Osteoblast (primary cell): Measurements from ENCODE around the gene GNPTAB. TPM values are rescaled to one million over a fixed set of nuclear protein-coding genes. Genes with fewer than 3 reads are reported as not detected.

Experiments used
- DNase-seq: peaks from one replicate; pipeline ENCODE4 v3.0.0; 2011; ENCODE audit warnings: low spot score, mixed read lengths; ENCODE audit not compliant: insufficient read length; ENCODE audit errors: missing footprints
- H2AFZ ChIP-seq: 2 replicates; pipeline ENCODE4 v1.6.0; 2011; ENCODE audit warnings: mild to moderate bottlenecking, low read length
- H3K27ac ChIP-seq: 2 replicates; pipeline ENCODE4 v1.5.1; 2011; ENCODE audit warnings: mild to moderate bottlenecking, low read depth, low read length, moderate library complexity
- H3K27me3 ChIP-seq: 2 replicates; pipeline ENCODE4 v1.6.0; 2012; ENCODE audit warnings: mild to moderate bottlenecking, control low read depth, inconsistent platforms, low read length, moderate library complexity; ENCODE audit not compliant: insufficient read depth
- H3K36me3 ChIP-seq: 2 replicates; pipeline ENCODE4 v1.5.1; 2011; ENCODE audit warnings: mild to moderate bottlenecking, low read length, control low read depth, moderate library complexity; ENCODE audit not compliant: insufficient read depth
- H3K4me1 ChIP-seq: 2 replicates; pipeline ENCODE4 v1.5.1; 2011; ENCODE audit warnings: mild to moderate bottlenecking, low read length, control low read depth, moderate library complexity; ENCODE audit not compliant: insufficient read depth
- H3K4me2 ChIP-seq: 2 replicates; pipeline ENCODE4 v1.6.0; 2011; ENCODE audit warnings: mild to moderate bottlenecking, low read length; ENCODE audit not compliant: insufficient read depth
- H3K4me3 ChIP-seq: fragments of 200-600 bp; sonication (generic); 3 replicates; pipeline ENCODE4 v1.5.1; 2012; ENCODE audit warnings: mild to moderate bottlenecking, low read length, inconsistent platforms; ENCODE audit not compliant: insufficient read depth
- H3K79me2 ChIP-seq: 2 replicates; pipeline ENCODE4 v1.6.0; 2012; ENCODE audit warnings: mild to moderate bottlenecking, low read length, control low read depth, inconsistent platforms; ENCODE audit not compliant: insufficient read depth
- H3K9me3 ChIP-seq: 2 replicates; pipeline ENCODE4 v1.5.1; 2011; ENCODE audit warnings: low read depth, low read length, control low read depth
- H4K20me1 ChIP-seq: 2 replicates; pipeline ENCODE4 v1.6.0; 2012; ENCODE audit warnings: mild to moderate bottlenecking, low read length, control low read depth; ENCODE audit not compliant: insufficient read depth
- CTCF ChIP-seq: IDR thresholded peaks from 2 replicates; pipeline ENCODE4 v1.5.1; 2011; ENCODE audit warnings: mild to moderate bottlenecking, low read depth, low read length, moderate library complexity; ENCODE audit errors: extremely low read depth
- total RNA-seq: library from RNA; depleted of rRNA; stranded (reverse); fragments of >200 nt; gene quantifications from 2 replicates; pipeline ENCODE4 v1.2.3, GENCODE V29; 2012

GNPTAB gene
- total RNA-seq, 1 donor = 93.0 TPM

DNA sequence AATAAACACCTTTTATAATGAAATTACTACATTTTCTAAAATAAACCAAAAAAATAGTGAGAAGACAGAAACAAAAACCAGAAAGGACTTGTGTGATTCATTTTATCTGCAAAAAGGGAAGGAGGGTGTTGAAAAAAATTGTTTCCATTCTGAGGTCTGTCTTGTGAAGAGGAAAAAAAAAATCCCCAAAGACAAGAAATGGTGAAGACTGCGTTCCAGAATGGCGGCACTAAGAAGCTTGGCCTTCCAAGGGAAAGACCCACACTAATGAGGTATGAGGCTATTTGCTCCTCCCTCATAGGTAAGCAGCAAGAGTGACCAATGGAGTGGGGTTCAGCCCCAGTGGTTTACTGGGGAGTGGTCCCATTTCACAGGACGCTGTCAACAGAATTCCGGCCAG, 35.0 kb downstream of the GNPTAB start:
- Histone ChIP-seq H3K4me3 (no peak overlapping the region), H4K20me1 (no peaks in the 10 kb centered on the region), H2AFZ (no peak overlapping the region), H3K27ac (no peak overlapping the region), H3K79me2 (peaks cover 12% of the 10 kb centered on the region), H3K9me3 (no peaks in the 10 kb centered on the region), H3K4me1 (peaks cover 11% of the 10 kb centered on the region), H3K4me2 (no peak overlapping the region), H3K27me3 (no peaks in the 10 kb centered on the region), H3K36me3 (no peaks in the 10 kb centered on the region)
- no peak for TF ChIP-seq CTCF
- DNase-seq = no peak

- no peak overlapping the region for H3K27ac ChIP-seq
- H3K79me2 ChIP-seq = peaks cover 12% of the 10 kb centered on the region
- no peak overlapping the region for H3K4me3 ChIP-seq
- TF ChIP-seq CTCF = no peak
- no peaks in the 10 kb centered on the region for H3K27me3 ChIP-seq
- no peak for DNase-seq
- peaks cover 11% of the 10 kb centered on the region for H3K4me1 ChIP-seq
- no peaks in the 10 kb centered on the region for H4K20me1 ChIP-seq
- no peak overlapping the region for H3K4me2 ChIP-seq
- no peaks in the 10 kb centered on the region for H3K36me3 ChIP-seq
- no peaks in the 10 kb centered on the region for H3K9me3 ChIP-seq
- H2AFZ ChIP-seq = no peak overlapping the region
Measured at GRCh38 chr12:101795013-101795412, 35.7 kb downstream of the GNPTAB start.

GRCh38 chr12:101794574-101794973, 36.2 kb downstream of the GNPTAB start:
- H3K4me2 ChIP-seq = no peak overlapping the region
- H4K20me1 ChIP-seq = no peaks in the 10 kb centered on the region
- H3K9me3 ChIP-seq = no peaks in the 10 kb centered on the region
- no peaks in the 10 kb centered on the region for H3K36me3 ChIP-seq
- H3K4me1 ChIP-seq = peaks cover 11% of the 10 kb centered on the region
- H3K27me3 ChIP-seq = no peaks in the 10 kb centered on the region
- H2AFZ ChIP-seq = no peak overlapping the region
- H3K79me2 ChIP-seq = peaks cover 10% of the 10 kb centered on the region
- no peak for TF ChIP-seq CTCF
- no peak for DNase-seq
- H3K4me3 ChIP-seq = no peak overlapping the region
- H3K27ac ChIP-seq = no peak overlapping the region

DNA sequence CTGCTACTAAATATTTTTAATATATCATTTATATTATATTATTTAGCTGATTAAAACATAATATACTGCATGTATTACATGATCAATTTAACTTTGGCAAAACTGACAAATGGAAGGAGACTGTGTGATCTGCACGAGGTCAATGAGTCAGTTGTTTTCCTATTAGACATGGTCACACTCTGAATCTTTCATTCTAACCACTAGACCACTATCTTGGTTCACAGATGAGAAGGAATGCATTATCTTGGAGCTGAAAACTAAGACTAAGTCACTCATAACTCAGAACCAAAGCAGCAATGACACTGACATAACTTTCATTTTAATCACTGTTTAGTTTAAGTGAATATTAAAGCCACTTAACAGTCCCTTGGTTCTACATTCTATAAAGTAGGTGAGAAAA, 37.4 kb downstream of the GNPTAB start:
- Histone ChIP-seq H3K4me2 (no peak overlapping the region), H3K79me2 (peaks cover 7% of the 10 kb centered on the region)

More for the DNA sequence above, 37.4 kb downstream of the GNPTAB start:
- Histone ChIP-seq H3K4me3 (no peak overlapping the region), H3K9me3 (no peaks in the 10 kb centered on the region), H4K20me1 (no peaks in the 10 kb centered on the region), H3K4me1 (peaks cover 11% of the 10 kb centered on the region), H3K36me3 (no peaks in the 10 kb centered on the region), H3K27me3 (no peaks in the 10 kb centered on the region), H2AFZ (no peak overlapping the region), H3K27ac (peak overlapping the region; percentile 86)
- no peak for TF ChIP-seq CTCF
- peak; percentile 66 for DNase-seq
